OCI-LY1 (cell line): ENCODE data around the gene SLCO2A1.

ENCODE experiments used
- H2AFZ ChIP-seq: fragments of 200-600 bp; sonication (generic), shearing (Covaris generic); 2 replicates; pipeline ENCODE4 v1.6.0; 2014; ENCODE audit warnings: antibody characterized with exemption, mild to moderate bottlenecking, low read length
- H3F3A ChIP-seq: fragments of 200-600 bp; sonication (generic), shearing (Covaris generic); 2 replicates; pipeline ENCODE4 v1.6.0; 2014; ENCODE audit warnings: mild to moderate bottlenecking, antibody characterized with exemption, low read length, moderate library complexity; ENCODE audit not compliant: insufficient read depth
- H3K27ac ChIP-seq: fragments of 200-600 bp; sonication (generic); 2 replicates; pipeline ENCODE4 v1.5.1; 2014; ENCODE audit warnings: low read length, mixed run types, mild to moderate bottlenecking, low read depth; ENCODE audit not compliant: poor library complexity, severe bottlenecking
- H3K27me3 ChIP-seq: fragments of 200-600 bp; sonication (generic); 2 replicates; pipeline ENCODE4 v1.6.0; 2014; ENCODE audit warnings: antibody characterized with exemption, mild to moderate bottlenecking, low read length, moderate library complexity; ENCODE audit not compliant: insufficient read depth
- H3K36me3 ChIP-seq: fragments of 200-600 bp; sonication (generic); 2 replicates; pipeline ENCODE4 v1.6.1; 2014; ENCODE audit warnings: mild to moderate bottlenecking, antibody characterized with exemption, low read length, moderate library complexity, mixed read lengths; ENCODE audit not compliant: insufficient read depth
- H3K4me1 ChIP-seq: fragments of 200-600 bp; sonication (generic); 2 replicates; pipeline ENCODE4 v1.5.1; 2014; ENCODE audit warnings: mild to moderate bottlenecking, low read length, moderate library complexity; ENCODE audit not compliant: insufficient read depth, severe bottlenecking
- H3K4me2 ChIP-seq: fragments of 200-600 bp; sonication (generic), shearing (Covaris generic); 2 replicates; pipeline ENCODE4 v1.6.1; 2014; ENCODE audit warnings: low read length
- H3K4me3 ChIP-seq: fragments of 200-600 bp; sonication (generic); 2 replicates; pipeline ENCODE4 v1.5.1; 2014; ENCODE audit warnings: low read length, low read depth, mild to moderate bottlenecking, mixed read lengths; ENCODE audit not compliant: poor library complexity, severe bottlenecking
- H3K79me2 ChIP-seq: fragments of 200-600 bp; shearing (Covaris generic); 2 replicates; pipeline ENCODE4 v1.6.1; 2016; ENCODE audit warnings: mixed run types, low read length, mixed read lengths; ENCODE audit not compliant: insufficient read depth
- H3K9ac ChIP-seq: fragments of 200-600 bp; sonication (generic), shearing (Covaris generic); 2 replicates; pipeline ENCODE4 v1.6.1; 2014; ENCODE audit warnings: mild to moderate bottlenecking, low read length, mixed read lengths
- H3K9me2 ChIP-seq: fragments of 200-600 bp; sonication (generic), shearing (Covaris generic); 2 replicates; pipeline ENCODE4 v1.6.1; 2014; ENCODE audit warnings: low read depth, mild to moderate bottlenecking, low read length, mixed read lengths
- H3K9me3 ChIP-seq: fragments of 200-600 bp; shearing (Covaris generic); 2 replicates; pipeline ENCODE4 v1.6.1; 2014; ENCODE audit warnings: low read length, mixed read lengths
- H4K20me1 ChIP-seq: fragments of 200-600 bp; sonication (generic), shearing (Covaris generic); 2 replicates; pipeline ENCODE4 v1.6.0; 2016; ENCODE audit warnings: mild to moderate bottlenecking, low read length; ENCODE audit not compliant: insufficient read depth
- CTCF ChIP-seq: fragments of 200-600 bp; sonication (generic), shearing (Covaris generic); IDR thresholded peaks from 2 replicates; pipeline ENCODE4 v1.5.1; 2017; ENCODE audit warnings: mild to moderate bottlenecking, antibody characterized with exemption, low read length, moderate library complexity, mixed read lengths
- EZH2 ChIP-seq: fragments of 200-600 bp; sonication (generic), shearing (Covaris generic); IDR thresholded peaks from 2 replicates; pipeline ENCODE4 v1.8.0; 2017; ENCODE audit warnings: borderline replicate concordance, mixed run types, mild to moderate bottlenecking, antibody characterized with exemption, low read length, moderate library complexity, mixed read lengths

SLCO2A1 gene

GRCh38 chr3:134009345-134010000 is 20.3 kb downstream of the SLCO2A1 start:
- Histone ChIP-seq H3K27ac (no peak overlapping the region), H3K9me3 (no peaks in the 10 kb centered on the region), H2AFZ (no peak overlapping the region), H3K9me2 (no peaks in the 10 kb centered on the region; the same call in 1 of the 2 replicates), H4K20me1 (no peaks in the 10 kb centered on the region), H3K4me1 (no peaks in the 10 kb centered on the region), H3K27me3 (no peaks in the 10 kb centered on the region), H3K9ac (no peak overlapping the region), H3K4me2 (no peak overlapping the region), H3K36me3 (no peaks in the 10 kb centered on the region), H3K4me3 (no peak overlapping the region), H3F3A (no peaks in the 10 kb centered on the region), H3K79me2 (no peaks in the 10 kb centered on the region)
- no peak for TF ChIP-seq EZH2
- TF ChIP-seq CTCF, result no peak

GRCh38 chr3:134008630-134009156 is 21.0 kb downstream of the SLCO2A1 start:
- no peak overlapping the region for H3K27ac ChIP-seq
- no peaks in the 10 kb centered on the region for H3K4me1 ChIP-seq
- H3K36me3 ChIP-seq, result no peaks in the 10 kb centered on the region
- no peaks in the 10 kb centered on the region for H3K9me3 ChIP-seq
- no peaks in the 10 kb centered on the region for H4K20me1 ChIP-seq
- TF ChIP-seq EZH2, result no peak
- TF ChIP-seq CTCF, result no peak
- H2AFZ ChIP-seq, result no peak overlapping the region
- no peak overlapping the region for H3K9ac ChIP-seq
- no peaks in the 10 kb centered on the region for H3K27me3 ChIP-seq
- H3K4me2 ChIP-seq, result no peak overlapping the region
- no peak overlapping the region for H3K4me3 ChIP-seq
- no peaks in the 10 kb centered on the region; the same call in 1 of the 2 replicates for H3K9me2 ChIP-seq
- H3K79me2 ChIP-seq, result no peaks in the 10 kb centered on the region
- no peaks in the 10 kb centered on the region for H3F3A ChIP-seq

- no peaks in the 10 kb centered on the region for H3K27me3 ChIP-seq
- no peak for TF ChIP-seq CTCF
- no peak for TF ChIP-seq EZH2
- H3K4me2 ChIP-seq, result no peak overlapping the region
- no peaks in the 10 kb centered on the region for H3K9me3 ChIP-seq
- no peaks in the 10 kb centered on the region for H3K36me3 ChIP-seq
- no peaks in the 10 kb centered on the region for H3F3A ChIP-seq
- H3K4me1 ChIP-seq, result no peaks in the 10 kb centered on the region
- H3K9me2 ChIP-seq, result no peaks in the 10 kb centered on the region; the same call in 1 of the 2 replicates
- no peak overlapping the region for H3K9ac ChIP-seq
- no peak overlapping the region for H2AFZ ChIP-seq
- H3K4me3 ChIP-seq, result no peak overlapping the region
- H3K79me2 ChIP-seq, result no peaks in the 10 kb centered on the region
- no peaks in the 10 kb centered on the region for H4K20me1 ChIP-seq
- H3K27ac ChIP-seq, result no peak overlapping the region
Measured at GRCh38 chr3:134007819-134008218, 21.9 kb downstream of the SLCO2A1 start.
